Vagina (tissue), 2 donors: ENCODE results near the gene GPR62. TPM values are rescaled to one million over a fixed set of nuclear protein-coding genes. Genes with fewer than 3 reads are reported as not detected.

Source experiments
- DNase-seq, 2 donors: peaks; one replicate each; pipeline ENCODE4 v3.0.0-alpha.2; 2017; ENCODE audit errors: extremely low spot score in 2 of 2
- H3K27ac ChIP-seq: fragments of 200-600 bp; sonication (generic); one replicate; pipeline ENCODE4 v1.5.1; 2019
- H3K27me3 ChIP-seq: fragments of 200-600 bp; sonication (generic); one replicate; pipeline ENCODE4 v1.5.1; 2019
- H3K36me3 ChIP-seq, 2 donors: fragments of 200-600 bp; sonication (generic); one replicate each; pipeline ENCODE4 v1.5.1; 2017 to 2019
- H3K4me1 ChIP-seq: fragments of 200-600 bp; sonication (generic); one replicate; pipeline ENCODE4 v1.5.1; 2019
- H3K4me3 ChIP-seq, 2 donors: fragments of 200-600 bp; sonication (generic); 1 replicate in 1 of 2; 2 replicates in 1 of 2; pipeline ENCODE4 v1.5.1; 2016 to 2019
- H3K9me3 ChIP-seq: fragments of 200-600 bp; sonication (generic); one replicate; pipeline ENCODE4 v1.5.1; 2019
- CTCF ChIP-seq, 3 experiments: fragments of 450-650 bp in 2 of 3; fragments of 200-600 bp in 1 of 3; sonication (generic) in 1 of 3; IDR thresholded peaks; one replicate each; pipeline ENCODE4 v1.5.1; 2017 to 2019; ENCODE audit warnings: antibody characterized with exemption in 3 of 3, mild to moderate bottlenecking in 2 of 3, moderate library complexity in 2 of 3
- POLR2A ChIP-seq, 2 donors: fragments of 450-650 bp; IDR thresholded peaks; one replicate each; pipeline ENCODE4 v1.6.1; 2017; ENCODE audit warnings: antibody characterized with exemption in 2 of 2, mild to moderate bottlenecking in 2 of 2, moderate library complexity in 2 of 2
- POLR2AphosphoS5 ChIP-seq, 2 donors: sonication (generic); formaldehyde crosslinking; IDR thresholded peaks; one replicate each; pipeline ENCODE4 v1.9.0; 2017; ENCODE audit warnings: antibody characterized with exemption in 2 of 2, mild to moderate bottlenecking in 2 of 2, low read depth in 1 of 2; ENCODE audit not compliant: insufficient read depth in 1 of 2
- intact Hi-C: fragments of 100-400 bp; cut with DNase I; formaldehyde crosslinking; loops from one replicate; pipeline ENCODE4 v1.15.1; 2023
- total RNA-seq: library from RNA; depleted of rRNA; stranded (reverse); fragments of >200 nt; gene quantifications from one replicate; pipeline ENCODE4 v1.2.3, GENCODE V29; 2016

GPR62 gene
- total RNA-seq, 1 donor from 2014 or later = not detected

- DNase-seq = no peak
- H3K4me1 ChIP-seq = peaks cover 23% of the 10 kb centered on the region
- no peak overlapping the region for H3K27ac ChIP-seq
- H3K9me3 ChIP-seq = no peaks in the 10 kb centered on the region
- H3K36me3 ChIP-seq = peaks cover 0 to under 1% of the 10 kb centered on the region in 2 donors
- H3K4me3 ChIP-seq = no peak overlapping the region
- TF ChIP-seq POLR2AphosphoS5 (IDR thresholded peaks at IDR 0.05; ENCODE audit: insufficient read depth in 1 of 2, low read depth in 1 of 2) (no peak), CTCF (IDR thresholded peaks at IDR 0.05) (no peak), POLR2A (IDR thresholded peaks at IDR 0.05) (no peak)
- intact Hi-C loops = loop anchor here (5.0 kb wide), 3 partner anchors 52 to 142 kb away; no protein-coding TSS in a partner anchor
- no peaks in the 10 kb centered on the region for H3K27me3 ChIP-seq
Observed at GRCh38 chr3:51999846-52000245, 44.7 kb downstream of the GPR62 start.

GRCh38 chr3:52001443-52001974, 46.3 kb downstream of the GPR62 start:
- DNase-seq = no peak
- intact Hi-C loops = loop anchor here (5.0 kb wide), 3 partner anchors 51 to 141 kb away; no protein-coding TSS in a partner anchor
- H3K36me3 ChIP-seq = no peaks in the 10 kb centered on the region
- H3K4me3 ChIP-seq = no peak overlapping the region
- H3K27me3 ChIP-seq = no peaks in the 10 kb centered on the region
- H3K4me1 ChIP-seq = peaks cover 32% of the 10 kb centered on the region
- no peaks in the 10 kb centered on the region for H3K9me3 ChIP-seq
- TF ChIP-seq CTCF (IDR thresholded peaks at IDR 0.05) (peak; percentile 96 to 99 (median 97)), POLR2A (IDR thresholded peaks at IDR 0.05) (no peak), POLR2AphosphoS5 (IDR thresholded peaks at IDR 0.05; ENCODE audit: insufficient read depth in 1 of 2, low read depth in 1 of 2) (peak in 1 of 2 donors; percentile 24)
- no peak overlapping the region for H3K27ac ChIP-seq

GRCh38 chr3:52002748-52003147, 47.6 kb downstream of the GPR62 start:
- no peaks in the 10 kb centered on the region for H3K36me3 ChIP-seq
- intact Hi-C loops = loop anchor here (5.0 kb wide), 3 partner anchors 50 to 140 kb away; no protein-coding TSS in a partner anchor

GRCh38 chr3:52004163-52004787, 49.1 kb downstream of the GPR62 start:
- peaks cover 32% of the 10 kb centered on the region for H3K4me1 ChIP-seq
- no peaks in the 10 kb centered on the region for H3K9me3 ChIP-seq
- no peak for DNase-seq
- intact Hi-C loops = loop anchor here (5.0 kb wide), 3 partner anchors 48 to 138 kb away; no protein-coding TSS in a partner anchor
- no peaks in the 10 kb centered on the region for H3K36me3 ChIP-seq
- TF ChIP-seq CTCF (IDR thresholded peaks at IDR 0.05) (peak; percentile 9 to 51 (median 32)), POLR2AphosphoS5 (IDR thresholded peaks at IDR 0.05; ENCODE audit: insufficient read depth in 1 of 2, low read depth in 1 of 2) (no peak)
- peak overlapping the region; percentile 11 for H3K27ac ChIP-seq
- no peak overlapping the region for H3K4me3 ChIP-seq
- H3K27me3 ChIP-seq = no peaks in the 10 kb centered on the region

More at GRCh38 chr3:52002748-52003147, 47.6 kb downstream of the GPR62 start:
- no peaks in the 10 kb centered on the region for H3K9me3 ChIP-seq
- no peak for TF ChIP-seq POLR2AphosphoS5 (IDR thresholded peaks at IDR 0.05; ENCODE audit: insufficient read depth in 1 of 2, low read depth in 1 of 2)
- TF ChIP-seq POLR2A (IDR thresholded peaks at IDR 0.05) = no peak
- TF ChIP-seq CTCF (IDR thresholded peaks at IDR 0.05) = no peak
- H3K4me3 ChIP-seq = no peak overlapping the region
- no peak for DNase-seq
- no peaks in the 10 kb centered on the region for H3K27me3 ChIP-seq
- H3K4me1 ChIP-seq = peaks cover 32% of the 10 kb centered on the region
- H3K27ac ChIP-seq = no peak overlapping the region

GRCh38 chr3:52004906-52005395, 49.8 kb downstream of the GPR62 start:
- Histone ChIP-seq H3K27me3 (no peaks in the 10 kb centered on the region), H3K36me3 (no peaks in the 10 kb centered on the region), H3K9me3 (no peaks in the 10 kb centered on the region), H3K4me3 (no peak overlapping the region), H3K4me1 (peaks cover 32% of the 10 kb centered on the region), H3K27ac (peak overlapping the region; percentile 4)
- TF ChIP-seq POLR2A (IDR thresholded peaks at IDR 0.05) (no peak), CTCF (IDR thresholded peaks at IDR 0.05) (no peak), POLR2AphosphoS5 (IDR thresholded peaks at IDR 0.05; ENCODE audit: insufficient read depth in 1 of 2, low read depth in 1 of 2) (no peak)
- DNase-seq = no peak
- intact Hi-C loops = loop anchor here (5.0 kb wide), 3 partner anchors 47 to 137 kb away; no protein-coding TSS in a partner anchor
